Ramos (cell line): ENCODE data around the gene OSBP2.

Source experiments
- in situ Hi-C: fragments of 300-500 bp; cut with MboI; formaldehyde crosslinking; loops from one replicate; pipeline ENCODE4 v1.14.3; 2022; ENCODE audit warnings: low sequenced_read_pairs; ENCODE audit not compliant: unreplicated experiment

The OSBP2 gene

GRCh38 chr22:30830907-30831306 is 136.2 kb downstream of the OSBP2 start:
- in situ Hi-C loops: no loop called here

GRCh38 chr22:30832407-30832987 is 137.8 kb downstream of the OSBP2 start:
- in situ Hi-C loops: no loop called here

GRCh38 chr22:30833322-30833721 is 138.6 kb downstream of the OSBP2 start:
- in situ Hi-C loops: no loop called here

GRCh38 chr22:30837531-30837930 is 142.9 kb downstream of the OSBP2 start:
- in situ Hi-C loops: no loop called here

GRCh38 chr22:30838111-30838510 is 143.4 kb downstream of the OSBP2 start:
- in situ Hi-C loops: no loop called here

- in situ Hi-C loops: no loop called here
Measured at GRCh38 chr22:30841273-30841672, 146.6 kb downstream of the OSBP2 start.

- in situ Hi-C loops: no loop called here
Measured at GRCh38 chr22:30843245-30843644, 148.6 kb downstream of the OSBP2 start.

- in situ Hi-C loops: no loop called here
Measured at GRCh38 chr22:30847583-30847982, 152.9 kb downstream of the OSBP2 start.

- in situ Hi-C loops: no loop called here
Measured at GRCh38 chr22:30855266-30855665, 160.6 kb downstream of the OSBP2 start.

- in situ Hi-C loops: no loop called here
Measured at GRCh38 chr22:30855677-30856518, 161.2 kb downstream of the OSBP2 start.

GRCh38 chr22:30856741-30857502 is 162.2 kb downstream of the OSBP2 start:
- in situ Hi-C loops: no loop called here

- in situ Hi-C loops: no loop called here
Measured at GRCh38 chr22:30857791-30858190, 163.1 kb downstream of the OSBP2 start.

- in situ Hi-C loops: no loop called here
Measured at GRCh38 chr22:30858976-30859713, 164.5 kb downstream of the OSBP2 start.

- in situ Hi-C loops: no loop called here
Measured at GRCh38 chr22:30859714-30860095, 165.0 kb downstream of the OSBP2 start.

- in situ Hi-C loops: no loop called here
Measured at GRCh38 chr22:30860176-30861105, 165.8 kb downstream of the OSBP2 start.

GRCh38 chr22:30861131-30861530 is 166.5 kb downstream of the OSBP2 start:
- in situ Hi-C loops: no loop called here

GRCh38 chr22:30861688-30862552 is 167.2 kb downstream of the OSBP2 start:
- in situ Hi-C loops: no loop called here

GRCh38 chr22:30863081-30863833 is 168.6 kb downstream of the OSBP2 start:
- in situ Hi-C loops: no loop called here
